Measurements from ENCODE around the gene RAI1. TPM values are rescaled to one million over a fixed set of nuclear protein-coding genes. Genes with fewer than 3 reads are reported as not detected.

RAI1 gene
- total RNA-seq, 1 donor from 2014 or later, result 20.4 TPM

GRCh38 chr17:17754719-17755686 is 73.7 kb downstream of the RAI1 start:
- no peak for ATAC-seq

- ATAC-seq, result no peak
Measured at GRCh38 chr17:17755715-17756114, 74.5 kb downstream of the RAI1 start.

- no peak for ATAC-seq
Measured at GRCh38 chr17:17757391-17757791, 76.1 kb downstream of the RAI1 start.

GRCh38 chr17:17757956-17758845 is 76.9 kb downstream of the RAI1 start:
- no peak for ATAC-seq

- no peak for ATAC-seq
Measured at GRCh38 chr17:17758941-17759563, 77.8 kb downstream of the RAI1 start.

GRCh38 chr17:17760350-17760749 is 79.1 kb downstream of the RAI1 start:
- no peak for ATAC-seq

GRCh38 chr17:17760872-17761550 is 79.8 kb downstream of the RAI1 start:
- no peak for ATAC-seq

- no peak for ATAC-seq
Measured at GRCh38 chr17:17761894-17762743, 80.9 kb downstream of the RAI1 start.

GRCh38 chr17:17762744-17763105 is 81.5 kb downstream of the RAI1 start:
- no peak for ATAC-seq

GRCh38 chr17:17763136-17763535 is 81.9 kb downstream of the RAI1 start:
- ATAC-seq, result no peak

- no peak for ATAC-seq
Measured at GRCh38 chr17:17763734-17764133, 82.5 kb downstream of the RAI1 start.

- peak; percentile 64 for ATAC-seq
Measured at GRCh38 chr17:17765359-17766076, 84.3 kb downstream of the RAI1 start.

- ATAC-seq, result peak; percentile 75
Measured at GRCh38 chr17:17766077-17766743, 85.0 kb downstream of the RAI1 start.

- no peak for ATAC-seq
Measured at GRCh38 chr17:17766744-17767120, 85.5 kb downstream of the RAI1 start.

- ATAC-seq, result no peak
Measured at GRCh38 chr17:17767154-17767869, 86.1 kb downstream of the RAI1 start.

GRCh38 chr17:17767887-17768418 is 86.7 kb downstream of the RAI1 start:
- no peak for ATAC-seq

- ATAC-seq, result no peak
Measured at GRCh38 chr17:17768424-17769088, 87.3 kb downstream of the RAI1 start.

GRCh38 chr17:17769869-17770631 is 88.8 kb downstream of the RAI1 start:
- ATAC-seq, result no peak
